GM03348 (cell line): ENCODE measurements around the gene ZNF425.
"Not testable (repeated sequence)": the region's sequence is repeated elsewhere in the genome, so short reads cannot be mapped to it uniquely, and the experiment has no call there.

ENCODE experiments used
- DNase-seq: peaks from one replicate; pipeline ENCODE4 v3.0.0; 2012; ENCODE audit warnings: low spot score

ZNF425 gene, protein sequence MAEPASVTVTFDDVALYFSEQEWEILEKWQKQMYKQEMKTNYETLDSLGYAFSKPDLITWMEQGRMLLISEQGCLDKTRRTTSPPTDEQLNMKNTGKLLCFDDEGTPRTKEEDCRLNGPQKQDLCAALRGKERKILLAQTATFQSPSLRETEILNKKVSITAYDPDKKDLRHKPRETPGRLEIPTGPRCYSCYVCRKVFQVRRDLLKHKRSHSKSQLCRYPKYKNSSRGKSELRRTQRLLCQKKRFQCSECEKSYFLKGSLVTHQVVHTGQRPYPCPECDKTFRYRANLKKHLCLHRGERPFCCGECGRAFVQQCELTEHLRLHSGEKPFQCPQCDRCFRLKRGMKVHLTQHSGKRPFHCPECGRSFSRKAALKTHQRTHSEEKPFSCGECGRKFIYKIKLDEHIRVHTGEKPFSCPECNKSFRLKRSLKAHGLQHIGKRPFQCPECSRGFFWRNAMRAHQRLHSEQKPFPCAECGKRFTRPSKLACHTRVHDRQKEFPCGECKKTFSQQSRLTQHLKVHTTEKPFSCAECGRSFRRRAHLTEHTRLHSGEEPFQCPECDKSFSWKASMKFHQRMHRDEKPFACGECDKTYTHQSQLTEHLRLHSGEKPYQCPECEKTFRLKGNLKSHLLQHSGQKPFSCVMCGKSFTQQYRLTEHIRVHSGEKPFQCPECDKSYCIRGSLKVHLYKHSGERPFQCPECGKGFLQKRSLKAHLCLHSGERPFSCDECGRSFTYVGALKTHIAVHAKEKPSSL

GRCh38 chr7:149125863-149126661, at the start of gene ZNF425:
Gene ZNF425 (minus strand): TSS chr7:149126324. CDS start chr7:149126213, 111 bp downstream.
- DNase-seq = peak; percentile 98

- DNase-seq = no peak
Observed at GRCh38 chr7:149175150-149175549, 49.0 kb upstream of the ZNF425 start.

DNA sequence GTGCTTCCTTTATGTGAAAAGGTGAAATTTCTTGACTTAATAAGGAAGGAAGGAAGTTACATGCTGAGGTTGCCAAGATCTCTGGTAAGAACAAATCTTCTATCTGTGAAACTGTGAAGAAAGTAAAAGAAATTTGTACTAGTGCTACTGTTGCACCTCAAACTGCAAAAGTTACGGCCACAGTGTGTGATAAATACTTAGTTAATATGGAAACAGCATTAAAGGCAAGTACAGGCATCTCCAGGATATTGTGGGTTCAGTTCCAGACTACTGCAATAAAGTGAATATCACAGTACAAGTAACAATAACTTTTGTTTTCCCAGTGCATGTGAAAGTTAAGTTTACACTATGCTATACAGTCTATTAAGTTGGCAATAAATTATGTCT, 46.4 kb upstream of the ZNF425 start:
- DNase-seq = no peak

DNA sequence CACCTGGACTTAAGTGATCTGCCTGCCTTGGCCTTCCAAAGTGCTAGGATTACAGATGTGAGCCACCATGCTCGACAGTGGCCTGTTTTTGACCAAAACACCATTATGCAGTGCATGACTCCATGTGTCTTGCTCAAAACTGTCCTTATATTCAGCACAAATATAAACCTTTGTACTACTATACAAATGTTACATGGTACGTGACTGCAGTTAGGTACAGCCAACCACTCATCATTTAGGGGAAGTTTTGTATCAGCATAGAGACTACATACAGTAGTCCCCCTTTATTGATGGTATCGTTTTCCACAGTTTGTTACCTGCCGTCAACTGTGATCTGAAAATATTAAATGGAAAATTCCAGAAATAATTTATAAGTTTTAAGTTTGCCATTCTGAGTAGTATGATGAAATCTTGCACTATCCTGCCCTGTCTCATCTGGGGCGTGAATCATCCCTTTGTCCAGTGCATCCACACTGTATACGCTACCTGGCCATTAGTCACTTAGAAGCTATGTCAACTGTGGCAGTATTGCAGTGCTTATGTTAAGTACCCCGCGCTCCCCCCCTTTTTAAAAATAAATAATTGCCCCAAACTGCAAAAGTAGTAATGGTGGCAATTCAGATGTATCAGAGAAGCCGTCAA, 45.9 kb upstream of the ZNF425 start:
- DNase-seq = no peak

GRCh38 chr7:149166630-149167352, 40.7 kb upstream of the ZNF425 start:
- DNase-seq = no peak

- DNase-seq = no peak
Observed at GRCh38 chr7:149166142-149166541, 40.0 kb upstream of the ZNF425 start.

DNA sequence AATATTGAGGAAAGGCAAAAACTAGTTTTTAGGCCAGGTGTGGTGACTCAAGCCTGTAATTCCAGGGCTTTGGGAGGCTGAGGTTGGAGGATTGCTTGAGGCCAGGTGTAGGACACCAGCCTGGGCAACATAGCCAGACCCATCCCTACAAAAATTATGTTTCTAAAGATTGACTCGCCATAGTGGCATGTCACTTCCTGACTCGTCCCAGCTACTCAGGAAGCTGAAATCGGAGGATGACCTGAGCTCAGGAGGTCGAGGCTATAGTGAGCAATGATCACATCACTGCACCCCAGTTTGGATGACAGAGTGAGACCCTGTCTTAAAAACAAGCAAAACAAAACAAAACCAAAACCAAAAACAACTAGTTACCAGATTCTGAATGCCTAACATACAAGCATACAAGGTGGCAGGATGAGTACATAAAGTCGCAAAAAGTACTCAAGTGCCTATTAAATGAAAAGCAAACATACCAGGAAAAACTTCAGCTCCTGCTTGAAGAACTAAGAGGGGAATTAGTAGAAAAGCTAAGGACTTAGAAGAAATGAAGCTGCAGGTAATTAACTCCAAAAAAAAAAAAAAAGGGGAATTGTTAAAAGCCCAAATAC, 35.2 kb upstream of the ZNF425 start:
- no peak for DNase-seq

DNA sequence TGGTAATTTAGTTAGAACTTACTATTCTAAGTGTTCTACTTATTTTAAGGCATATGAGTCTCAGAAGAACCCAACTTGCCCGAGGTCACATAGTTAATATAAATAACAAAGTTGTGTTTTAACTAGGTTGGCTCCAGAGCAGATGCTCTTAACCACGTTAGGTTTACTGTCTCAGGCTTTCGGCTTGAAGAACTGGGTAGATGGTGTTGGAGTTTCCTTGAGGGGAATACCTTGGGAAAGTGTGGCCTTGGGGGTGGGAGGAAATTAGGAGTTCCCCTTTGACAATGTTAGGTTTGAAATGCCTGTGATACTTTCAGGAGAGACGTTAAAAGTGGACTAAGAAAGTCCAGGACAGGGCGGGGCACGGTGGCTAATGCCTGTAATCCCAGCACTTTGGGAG, 30.8 kb upstream of the ZNF425 start:
- no peak for DNase-seq

DNA sequence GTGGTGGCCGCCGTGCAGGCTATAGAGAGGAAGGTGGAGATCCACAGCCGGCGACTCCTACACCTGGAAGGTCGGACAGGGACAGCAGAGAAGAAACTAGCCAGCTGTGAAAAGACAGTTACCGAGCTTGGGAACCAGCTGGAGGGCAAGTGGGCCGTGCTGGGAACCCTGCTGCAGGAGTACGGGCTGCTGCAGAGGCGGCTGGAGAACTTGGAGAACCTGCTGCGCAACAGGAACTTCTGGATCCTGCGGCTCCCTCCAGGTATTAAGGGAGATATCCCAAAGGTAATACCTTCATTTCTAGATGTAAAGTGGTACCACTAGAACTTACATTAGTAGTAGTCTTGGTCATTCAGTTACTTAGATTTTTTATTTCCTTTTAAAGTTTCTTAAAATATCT, 27.9 kb upstream of the ZNF425 start:
- no peak for DNase-seq

- no peak for DNase-seq
Observed at GRCh38 chr7:149153346-149153745, 27.2 kb upstream of the ZNF425 start.

DNA sequence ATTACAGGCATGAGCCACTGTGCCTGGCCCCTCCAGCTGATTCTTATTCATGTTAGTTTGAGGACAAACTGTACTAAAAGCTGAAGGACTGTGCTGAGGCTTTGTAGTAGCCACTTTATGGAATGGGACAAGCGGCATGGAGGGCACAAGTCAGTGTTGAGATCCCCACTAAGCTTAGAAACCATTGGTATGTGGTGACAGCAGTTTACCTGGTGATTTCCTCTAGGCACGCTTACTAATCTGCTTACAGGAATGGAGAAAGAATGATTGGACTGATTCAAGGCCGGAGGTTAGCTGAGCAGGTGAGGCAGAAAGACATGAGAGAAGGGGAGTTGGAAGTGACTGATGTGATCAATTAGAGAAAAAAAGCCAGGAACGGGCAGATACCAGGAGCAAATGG, 24.9 kb upstream of the ZNF425 start:
- no peak for DNase-seq

DNA sequence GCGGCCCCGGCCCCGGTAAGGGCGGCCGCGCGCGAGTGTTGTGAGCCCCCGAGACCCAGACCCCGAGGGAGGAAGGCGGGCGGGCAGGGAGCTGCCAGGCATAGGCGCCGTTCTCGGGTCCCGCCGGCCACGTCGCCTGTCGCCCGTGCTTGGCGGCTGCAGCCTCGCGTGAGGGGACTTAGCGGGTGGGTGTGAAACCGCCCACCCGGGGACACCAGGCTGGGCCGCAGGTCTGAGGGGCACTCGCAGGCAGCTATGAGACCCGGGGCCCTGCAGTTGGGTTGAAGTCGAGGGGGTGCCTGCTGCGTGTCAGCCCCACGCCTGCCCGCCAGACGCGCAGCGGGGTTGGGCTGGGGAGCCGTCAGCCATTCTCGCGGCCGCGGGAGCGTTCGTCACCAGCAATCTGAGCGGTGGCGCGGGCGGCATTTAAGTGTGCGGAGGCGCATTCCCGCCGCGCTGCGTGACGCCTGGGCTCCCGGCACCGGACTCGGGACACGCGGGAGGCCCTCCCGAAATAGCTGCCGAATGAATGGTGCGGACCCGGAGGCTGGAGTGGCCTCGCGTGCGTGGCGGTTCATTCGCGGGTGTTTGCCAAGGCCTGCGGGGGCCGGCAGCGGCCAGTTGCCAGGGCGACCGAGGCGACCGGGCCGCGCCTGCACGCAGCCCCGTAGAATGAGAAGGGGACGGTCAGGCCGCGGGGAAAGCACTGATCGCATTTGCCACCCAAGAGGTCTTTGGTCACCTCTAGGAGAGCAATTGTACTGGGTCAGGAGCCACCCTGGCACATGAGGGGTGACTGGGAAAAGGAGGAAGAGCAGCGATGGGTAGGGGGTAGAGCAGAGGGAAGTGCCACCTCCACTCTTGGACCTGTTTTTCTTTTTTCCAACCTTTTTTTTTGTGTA, 21.9 kb upstream of the ZNF425 start:
- DNase-seq = peak; percentile 84

- DNase-seq = peak; percentile 98
Observed at GRCh38 chr7:149147072-149147751, 21.1 kb upstream of the ZNF425 start, which contains the start of gene ZNF398. Gene ZNF398 (plus strand): TSS chr7:149147453. CDS start chr7:149147743, 290 bp downstream.

DNA sequence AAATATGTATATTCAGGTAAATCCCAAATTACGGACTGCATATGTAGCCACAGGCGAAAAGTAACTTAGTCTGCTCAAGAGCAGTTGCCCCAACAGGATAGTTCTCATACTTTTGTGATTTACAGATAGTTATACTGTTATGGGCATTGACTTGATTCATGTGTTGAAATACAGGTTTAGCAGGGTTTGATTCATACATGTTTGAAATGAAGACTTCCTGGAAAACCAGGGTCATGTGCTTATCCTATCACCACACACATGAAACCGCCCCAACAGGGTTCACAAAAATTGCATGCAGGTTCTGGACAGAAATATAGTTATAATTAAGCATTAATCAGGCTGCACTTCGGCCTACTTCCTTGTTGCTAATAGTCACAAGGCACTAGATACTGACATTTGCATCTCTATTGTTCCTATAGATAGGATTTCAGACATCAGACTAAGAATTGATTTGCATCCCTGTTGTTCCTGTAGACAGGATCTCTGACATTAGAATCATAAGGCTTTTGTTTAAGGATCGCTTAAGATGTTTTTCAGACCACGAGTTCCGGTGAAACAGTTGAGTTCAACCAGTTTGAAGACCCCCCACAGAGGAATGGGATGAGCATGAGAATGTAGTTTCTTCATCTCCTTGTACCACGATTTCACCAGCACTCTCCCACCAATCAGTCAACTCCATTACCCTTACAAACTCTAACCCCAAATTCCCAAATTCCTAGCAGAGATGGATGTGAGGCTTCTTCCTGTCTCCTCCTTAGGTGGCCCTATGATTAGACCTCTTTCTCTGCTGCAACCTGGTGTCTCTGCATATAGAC, 19.1 kb upstream of the ZNF425 start:
- DNase-seq = no peak

DNA sequence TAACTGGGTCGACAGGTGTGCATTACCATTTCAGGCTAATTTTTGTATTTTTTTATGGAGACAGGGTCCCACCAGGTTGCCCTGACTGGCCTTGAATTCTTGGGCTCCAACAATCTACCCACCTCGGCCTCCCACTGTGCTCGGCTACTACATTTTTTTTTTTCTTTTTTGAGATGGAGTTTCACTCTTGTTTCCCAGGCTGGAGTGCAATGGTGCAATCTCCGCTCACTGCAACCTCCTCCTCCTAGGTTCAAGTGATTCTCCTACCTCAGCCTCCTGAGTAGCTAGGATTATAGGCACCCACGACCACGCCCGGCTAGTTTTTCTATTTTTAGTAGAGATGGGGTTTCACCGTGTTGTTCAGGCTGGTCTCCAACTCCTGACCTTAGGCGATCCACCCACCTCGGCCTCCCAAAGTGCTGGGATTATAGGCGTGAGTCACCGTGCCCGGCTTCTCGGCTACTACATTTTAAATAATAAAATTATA, 18.4 kb upstream of the ZNF425 start:
- not testable (repeated sequence) for DNase-seq

DNA sequence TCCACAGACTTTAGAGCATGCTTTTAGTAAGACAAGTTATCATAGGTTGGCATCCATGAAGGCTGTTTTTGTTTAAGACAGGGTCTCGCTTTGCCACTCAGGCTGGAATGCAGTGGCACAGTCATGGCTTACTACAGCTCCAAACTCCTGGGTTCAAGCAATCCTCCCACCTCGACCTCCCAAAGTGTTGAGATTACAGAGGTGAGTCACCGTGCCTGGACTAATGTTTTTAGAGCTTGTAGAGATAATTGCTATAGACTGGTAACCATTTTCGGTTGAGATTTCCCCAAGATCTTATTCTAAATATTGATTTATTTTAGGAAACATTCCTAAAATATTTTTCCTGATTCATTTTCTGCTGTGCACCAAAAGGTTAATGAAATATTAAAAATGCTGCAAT, 15.8 kb upstream of the ZNF425 start:
- DNase-seq = no peak

- DNase-seq = no peak
Observed at GRCh38 chr7:149140831-149141230, 14.7 kb upstream of the ZNF425 start.

GRCh38 chr7:149136118-149136517, 10.0 kb upstream of the ZNF425 start:
- DNase-seq = no peak
